Hypothalamus (tissue), 51 donors: Measurements from ENCODE around the gene CABP1.
"Not testable (repeated sequence)": the region's sequence is repeated elsewhere in the genome, so short reads cannot be mapped to it uniquely, and the experiment has no call there.

Experiments
- DNase-seq, 51 donors: peaks; one replicate each; lab custom pipeline; 2025; lab: John Stamatoyannopoulos, UW

Gene CABP1

GRCh38 chr12:120639771-120640721, at the start of gene CABP1:
CABP1 (plus strand) TSS chr12:120640626; CDS start chr12:120640686, 60 bp downstream.
- peak in 10 of 51 donors; percentile 7 to 38 (median 22) for DNase-seq

GRCh38 chr12:120590741-120591407, 49.6 kb upstream of the CABP1 start:
- DNase-seq, result no peak

DNA sequence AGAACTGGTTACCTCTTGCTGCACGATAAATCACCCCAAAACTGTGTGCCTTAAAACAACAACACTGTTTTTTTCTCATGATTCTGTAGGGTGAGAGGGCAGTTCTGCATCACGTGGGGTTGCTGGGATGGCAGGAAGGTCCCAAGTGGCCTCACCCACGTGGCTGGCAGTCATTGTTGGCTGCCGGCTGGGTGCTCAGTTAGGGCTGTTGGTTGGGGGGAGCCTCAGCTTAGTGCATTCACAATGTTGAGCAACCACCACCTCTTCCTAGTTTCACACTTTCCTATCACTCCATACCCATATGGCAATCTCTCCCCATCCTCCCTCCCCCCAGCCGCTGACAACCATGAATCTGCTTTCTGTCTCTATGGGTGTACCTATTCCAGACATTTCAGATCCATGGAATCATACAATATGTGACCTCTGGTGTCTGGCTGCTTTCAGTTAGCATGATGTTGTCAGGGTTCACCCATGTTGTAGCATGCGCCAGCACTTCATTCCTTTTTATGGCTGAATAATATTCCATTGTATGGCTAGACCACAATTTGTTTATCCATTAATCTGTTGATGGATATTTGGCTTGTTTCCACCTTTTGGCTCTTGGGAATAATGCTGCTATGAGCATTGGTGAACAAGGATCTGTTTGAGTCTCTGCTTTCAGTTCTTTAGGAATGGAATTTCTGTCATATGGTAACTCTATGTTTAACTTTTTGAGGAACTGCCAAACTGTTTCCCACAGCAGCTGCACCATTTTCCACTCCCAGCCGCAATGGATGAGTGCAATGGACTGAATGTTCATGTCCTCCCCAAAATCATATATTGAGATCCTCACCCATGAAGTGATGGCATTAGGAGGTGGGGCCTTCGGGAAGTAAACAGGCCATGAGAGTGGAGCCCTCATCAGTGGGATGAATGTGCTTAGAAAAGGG, 48.0 kb upstream of the CABP1 start:
- peak in 1 of 51 donors; percentile 32 for DNase-seq

DNA sequence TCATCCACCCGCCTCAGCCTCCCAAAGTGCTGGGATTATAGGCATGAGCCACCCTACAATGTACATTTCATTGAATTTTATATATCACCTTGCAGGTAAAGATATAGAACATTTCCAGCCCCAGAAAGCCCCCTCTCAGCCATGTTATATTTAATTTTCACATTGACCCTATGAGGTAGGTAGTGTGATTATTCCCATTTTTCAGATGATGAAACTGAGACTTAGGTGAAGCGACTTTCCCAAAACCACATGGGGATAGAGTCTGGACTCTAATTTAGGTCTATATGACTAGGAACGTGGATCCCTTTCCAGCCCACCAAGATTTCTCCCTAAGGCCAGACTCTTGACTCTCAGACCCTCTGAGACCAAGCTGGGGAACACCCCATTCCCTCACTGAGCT, 43.5 kb upstream of the CABP1 start:
- DNase-seq, result no peak

GRCh38 chr12:120597861-120598260, 42.6 kb upstream of the CABP1 start:
- DNase-seq, result no peak

GRCh38 chr12:120598674-120599463, 41.6 kb upstream of the CABP1 start:
- peak in 2 of 51 donors; percentile 1 to 6 for DNase-seq

DNA sequence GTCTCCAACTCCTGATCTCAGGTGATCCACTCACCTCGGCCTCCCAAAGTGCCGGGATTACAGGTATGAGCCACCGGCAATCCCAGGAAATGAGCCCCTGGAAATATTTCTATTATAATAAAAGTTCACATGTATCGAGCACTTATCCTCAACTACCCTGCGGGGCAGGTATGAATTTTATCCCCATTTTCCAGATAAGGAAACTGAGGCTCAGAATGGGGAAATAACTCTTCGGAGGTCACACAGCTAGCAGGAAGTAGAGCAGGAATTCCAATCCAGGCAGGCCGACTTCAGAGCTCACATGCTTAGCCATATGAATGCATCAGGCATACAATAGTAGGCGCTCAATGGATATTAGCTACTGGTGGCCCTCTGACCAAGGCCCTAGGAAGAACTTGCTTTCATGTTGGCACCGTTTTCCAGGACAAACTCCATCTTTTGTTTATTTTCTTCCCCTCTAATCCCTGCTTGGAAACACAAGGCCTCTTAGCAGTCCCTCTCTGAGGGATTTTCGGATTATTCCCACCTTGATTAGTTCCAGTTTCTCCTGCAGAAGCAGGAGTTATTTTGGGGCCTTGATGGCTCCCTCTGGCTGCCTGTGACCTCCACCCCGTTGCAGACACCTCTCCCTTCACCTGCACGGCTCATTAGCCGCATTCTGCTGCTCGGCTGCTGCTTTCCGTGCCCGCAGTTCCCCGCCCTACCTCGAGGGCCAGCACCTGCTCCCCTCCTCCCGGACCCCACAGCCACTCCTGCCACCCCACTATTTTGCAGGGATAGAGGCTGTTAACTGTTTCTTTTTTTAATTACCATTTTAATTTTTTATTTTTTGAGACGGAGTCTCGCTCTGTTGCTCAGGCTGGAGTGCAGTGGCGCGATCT, 40.5 kb upstream of the CABP1 start:
- DNase-seq, result no peak

DNA sequence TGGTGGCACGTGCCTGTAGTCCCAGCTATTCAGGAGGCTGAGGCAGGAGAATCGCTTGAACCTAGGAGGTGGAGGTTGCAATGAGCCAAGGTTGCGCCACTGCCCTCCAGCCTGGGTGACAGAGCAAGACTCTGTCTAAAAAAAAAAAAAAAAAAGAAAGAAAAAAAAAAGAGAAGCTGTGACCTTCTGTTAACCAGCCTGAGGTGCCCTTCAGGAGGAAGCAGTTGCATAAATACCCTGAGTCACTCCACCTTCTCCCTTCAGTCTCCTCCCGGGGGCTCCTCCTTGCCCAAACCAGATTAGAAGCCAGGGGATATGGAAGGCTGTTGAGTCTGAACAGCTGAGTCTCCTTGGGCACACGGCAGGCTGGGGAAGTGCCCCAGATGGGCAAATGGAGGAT, 38.0 kb upstream of the CABP1 start:
- DNase-seq, result not testable (repeated sequence)

- DNase-seq, result no peak
Measured at GRCh38 chr12:120610560-120610959, 29.9 kb upstream of the CABP1 start.

- not testable (repeated sequence) for DNase-seq
Measured at GRCh38 chr12:120611534-120611933, 28.9 kb upstream of the CABP1 start.

DNA sequence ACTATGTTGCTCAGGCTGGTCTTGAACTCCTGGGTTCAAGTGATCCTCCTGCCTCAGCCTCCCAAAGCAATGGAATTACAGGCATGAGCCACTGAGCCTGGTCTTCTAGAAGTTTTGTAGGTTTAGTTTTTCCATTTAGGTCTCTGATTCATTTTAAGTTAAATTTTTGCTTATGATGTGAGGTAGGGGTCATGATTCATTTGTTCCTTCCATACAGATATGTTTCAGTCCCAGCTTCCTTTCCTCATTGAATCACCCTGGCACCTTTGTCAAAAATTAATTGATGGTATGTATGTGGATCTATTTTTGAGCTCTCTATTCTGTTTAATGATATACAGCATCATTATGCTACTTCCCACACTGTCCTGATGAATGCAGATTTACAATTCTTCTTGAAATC, 25.6 kb upstream of the CABP1 start:
- no peak for DNase-seq

DNA sequence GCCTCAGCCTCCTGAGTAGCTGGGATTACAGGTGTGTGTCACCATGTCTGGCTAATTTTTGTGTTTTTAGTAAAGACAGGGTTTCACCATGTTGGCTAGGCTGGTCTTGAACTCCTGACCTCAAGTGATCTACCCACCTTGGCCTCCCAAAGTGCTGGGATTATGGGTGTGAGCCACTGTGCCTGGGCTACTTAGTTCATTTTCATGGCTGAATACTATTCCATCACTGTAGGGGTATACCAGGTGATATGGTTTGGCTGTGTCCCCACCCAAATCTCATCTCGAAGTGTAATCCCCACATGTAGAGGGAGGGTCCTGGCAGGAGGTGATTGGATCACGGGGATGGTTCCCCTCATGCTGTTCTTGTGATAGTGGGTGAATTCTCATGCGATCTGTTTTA, 23.2 kb upstream of the CABP1 start:
- DNase-seq, result not testable (repeated sequence)

GRCh38 chr12:120617767-120618166, 22.7 kb upstream of the CABP1 start:
- not testable (repeated sequence) for DNase-seq

DNA sequence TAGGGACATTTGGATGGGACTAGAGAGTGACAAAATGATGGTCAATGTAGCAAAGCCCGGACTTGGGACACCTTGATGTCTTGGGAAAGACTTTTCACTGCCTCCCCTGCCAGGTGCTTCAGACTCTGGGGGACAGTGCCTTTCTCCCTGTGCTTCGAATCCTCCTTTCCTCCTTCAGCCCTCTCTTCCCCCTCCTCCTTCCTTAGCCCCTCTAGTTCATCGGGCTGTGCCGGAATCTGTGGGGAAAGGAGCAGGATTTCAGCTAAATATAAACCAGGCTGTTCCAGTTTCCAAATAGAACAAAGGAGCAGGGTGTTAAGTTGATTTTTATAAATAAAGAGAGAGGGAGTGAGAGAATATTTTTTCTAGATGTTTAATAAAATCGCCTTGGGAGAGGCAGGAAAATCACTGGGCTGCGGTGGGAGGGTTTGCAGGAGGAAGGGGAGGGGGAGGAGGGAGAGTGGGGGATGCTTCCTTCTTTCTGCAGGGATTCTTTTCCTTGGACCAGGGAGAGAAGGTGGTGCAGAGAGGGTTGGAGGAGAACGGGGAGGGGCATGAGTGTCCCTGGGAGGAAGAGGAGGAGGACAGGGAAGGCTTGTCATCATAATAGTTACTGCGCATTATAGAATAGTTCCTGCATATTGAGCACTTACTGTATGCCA, 21.3 kb upstream of the CABP1 start:
- DNase-seq, result no peak

GRCh38 chr12:120620624-120621023, 19.8 kb upstream of the CABP1 start:
- no peak for DNase-seq

- no peak for DNase-seq
Measured at GRCh38 chr12:120625557-120626419, 14.6 kb upstream of the CABP1 start.

- peak in 4 of 51 donors; percentile 2 to 10 (median 4) for DNase-seq
Measured at GRCh38 chr12:120628919-120629318, 11.5 kb upstream of the CABP1 start.
